CD4-positive, alpha-beta T cell (primary cell): ENCODE measurements around the gene BEGAIN. TPM values are rescaled to one million over a fixed set of nuclear protein-coding genes. Genes with fewer than 3 reads are reported as not detected.

ENCODE experiments used
- ATAC-seq: fragments of 200-7000 bp; cut with Tn5 transposase; one replicate; pipeline ENCODE4 v1.10.0; 2022; ENCODE audit warnings: mild to moderate bottlenecking; ENCODE audit not compliant: poor library complexity
- CTCF ChIA-PET: fragments of 350-600 bp; sonication (Branson Sonifier 250); formaldehyde crosslinking; loops from one replicate; lab custom pipeline; 2021; ENCODE audit warnings: antibody characterized with exemption, inconsistent platforms; lab: Charles Lee
- POLR2A ChIA-PET: fragments of 350-600 bp; sonication (Branson Sonifier 250); formaldehyde crosslinking; loops from one replicate; lab custom pipeline; 2021; ENCODE audit warnings: antibody characterized with exemption, inconsistent platforms; lab: Charles Lee
- DNase-seq, 14 experiments: peaks; one replicate each; pipeline ENCODE4 v3.0.0-alpha.2; 2013 to 2020; ENCODE audit warnings: mixed read lengths in 2 of 14
- H3K27ac ChIP-seq, 2 donors: one replicate each; pipeline versions ENCODE4 v1.5.1 to v1.7.0; 2013; ENCODE audit warnings: low read length in 2 of 2, low read depth in 1 of 2, mild to moderate bottlenecking in 1 of 2
- H3K27me3 ChIP-seq, 2 experiments: 1 replicate in 1 of 2; 2 replicates in 1 of 2; pipeline versions ENCODE4 v1.6.1 to v1.7.0; 2013; ENCODE audit warnings: low read length in 2 of 2, control low read depth in 1 of 2, mild to moderate bottlenecking in 1 of 2, moderate library complexity in 1 of 2; ENCODE audit not compliant: insufficient read depth in 2 of 2, control insufficient read depth in 1 of 2
- H3K36me3 ChIP-seq: one replicate; pipeline ENCODE4 v1.6.1; 2013; ENCODE audit warnings: low read length, control low read depth; ENCODE audit not compliant: insufficient read depth
- H3K4me1 ChIP-seq: one replicate; pipeline ENCODE4 v1.6.1; 2013; ENCODE audit warnings: low read length, control low read depth; ENCODE audit not compliant: insufficient read depth
- H3K4me3 ChIP-seq: one replicate; pipeline ENCODE4 v1.5.1; 2013; ENCODE audit warnings: mild to moderate bottlenecking, low read length, moderate library complexity
- H3K9me3 ChIP-seq, 2 experiments: 1 replicate in 1 of 2; 2 replicates in 1 of 2; pipeline versions ENCODE4 v1.6.1 to v1.7.0; 2013; ENCODE audit warnings: low read length in 2 of 2, mild to moderate bottlenecking in 2 of 2, control low read depth in 1 of 2, moderate library complexity in 1 of 2; ENCODE audit not compliant: control insufficient read depth in 1 of 2, insufficient read depth in 1 of 2
- H3K27ac Mint-ChIP-seq: one replicate; pipeline ENCODE4 v1.8.0; 2020; ENCODE audit warnings: mixed read lengths
- H3K27me3 Mint-ChIP-seq: one replicate; pipeline ENCODE4 v1.8.0; 2021; ENCODE audit warnings: mixed read lengths
- H3K36me3 Mint-ChIP-seq: one replicate; pipeline ENCODE4 v1.8.0; 2021; ENCODE audit warnings: low read depth, mixed read lengths
- H3K4me1 Mint-ChIP-seq: one replicate; pipeline ENCODE4 v1.8.0; 2021; ENCODE audit warnings: low read depth, mixed read lengths
- H3K4me3 Mint-ChIP-seq: one replicate; pipeline ENCODE4 v1.8.0; 2020; ENCODE audit warnings: mild to moderate bottlenecking, mixed read lengths
- H3K9me3 Mint-ChIP-seq: one replicate; pipeline ENCODE4 v1.8.0; 2020; ENCODE audit warnings: mixed read lengths
- CTCF ChIP-seq: fragments of 200-600 bp; IDR thresholded peaks from one replicate; pipeline ENCODE4 v1.8.0; 2022; ENCODE audit warnings: antibody characterized with exemption, mild to moderate bottlenecking
- intact Hi-C, 2 experiments: fragments of 100-400 bp; cut with DNase I in 1 of 2; cut with micrococcal nuclease in 1 of 2; formaldehyde crosslinking; loops; one replicate each; pipeline versions ENCODE4 v1.15.1 to v1.9.0; 2023 to 2025; cut with DNase I, micrococcal nuclease
- total RNA-seq, 174 experiments: library from RNA in 2 of 174; stranded (reverse) in 2 of 174; gene quantifications; one replicate each; pipeline ENCODE4 v1.2.3 and lab custom pipeline; 2021 to 2026

BEGAIN gene
- total RNA-seq, 2 experiments from 2014 or later, result 1.5 to 2.0 TPM

GRCh38 chr14:100554696-100555320 lies 32.4 kb downstream of the BEGAIN start:
- CTCF ChIA-PET, result no interaction called here
- H3K27ac Mint-ChIP-seq, result no peak overlapping the region
- no peak overlapping the region for H3K4me3 Mint-ChIP-seq
- H3K4me1 Mint-ChIP-seq, result no peaks in the 10 kb centered on the region
- Histone ChIP-seq H3K4me1 (peaks cover 8% of the 10 kb centered on the region), H3K9me3 (no peaks in the 10 kb centered on the region), H3K36me3 (no peaks in the 10 kb centered on the region), H3K4me3 (no peak overlapping the region), H3K27ac (no peak overlapping the region), H3K27me3 (no peaks in the 10 kb centered on the region)
- POLR2A ChIA-PET, result interaction anchor here (0.6 kb wide), 1 partner anchor 58 kb away, joined by 4 read pairs; no protein-coding TSS in a partner anchor
- intact Hi-C loops, result no loop called here
- H3K27me3 Mint-ChIP-seq, result peaks cover 5% of the 10 kb centered on the region
- H3K36me3 Mint-ChIP-seq, result no peaks in the 10 kb centered on the region
- DNase-seq, result no peak
- H3K9me3 Mint-ChIP-seq, result no peaks in the 10 kb centered on the region
- TF ChIP-seq CTCF, result no peak
- ATAC-seq, result no peak

GRCh38 chr14:100554082-100554677 lies 33.0 kb downstream of the BEGAIN start:
- ATAC-seq, result peak; percentile 44
- ChIA-PET POLR2A (interaction anchor here (0.6 kb wide), 1 partner anchor 57 kb away, joined by 4 read pairs; no protein-coding TSS in a partner anchor), CTCF (no interaction called here)
- Mint-ChIP-seq H3K27me3 (peaks cover 5% of the 10 kb centered on the region), H3K27ac (no peak overlapping the region), H3K4me3 (no peak overlapping the region), H3K36me3 (no peaks in the 10 kb centered on the region), H3K9me3 (no peaks in the 10 kb centered on the region), H3K4me1 (no peaks in the 10 kb centered on the region)
- H3K27me3 ChIP-seq, result no peaks in the 10 kb centered on the region
- intact Hi-C loops, result no loop called here
- H3K4me3 ChIP-seq, result no peak overlapping the region
- H3K4me1 ChIP-seq, result peaks cover 15% of the 10 kb centered on the region
- no peak for TF ChIP-seq CTCF
- no peaks in the 10 kb centered on the region for H3K9me3 ChIP-seq
- DNase-seq, result peak in 4 of 14 experiments; percentile 9 to 69 (median 44)
- H3K36me3 ChIP-seq, result no peaks in the 10 kb centered on the region
- no peak overlapping the region for H3K27ac ChIP-seq

GRCh38 chr14:100553471-100553870 lies 33.7 kb downstream of the BEGAIN start:
- CTCF ChIA-PET, result no interaction called here
- intact Hi-C loops, result no loop called here
- Histone ChIP-seq H3K27ac (no peak overlapping the region), H3K4me1 (peaks cover 22% of the 10 kb centered on the region), H3K9me3 (no peaks in the 10 kb centered on the region), H3K27me3 (no peaks in the 10 kb centered on the region), H3K36me3 (no peaks in the 10 kb centered on the region), H3K4me3 (no peak overlapping the region)
- Mint-ChIP-seq H3K4me1 (peaks cover 2% of the 10 kb centered on the region), H3K27me3 (peaks cover 2% of the 10 kb centered on the region), H3K27ac (no peak overlapping the region), H3K9me3 (no peaks in the 10 kb centered on the region), H3K36me3 (no peaks in the 10 kb centered on the region), H3K4me3 (no peak overlapping the region)
- no peak for TF ChIP-seq CTCF
- POLR2A ChIA-PET, result no interaction called here
- ATAC-seq (no peak), DNase-seq (no peak)
